Measurements from ENCODE around the gene MS4A4E. TPM values are rescaled to one million over a fixed set of nuclear protein-coding genes. Genes with fewer than 3 reads are reported as not detected.
A peak's percentile ranks its signal among the peaks of the same experiment; 100 is the strongest.
"Not testable (repeated sequence)": the region's sequence is repeated elsewhere in the genome, so short reads cannot be mapped to it uniquely, and the experiment has no call there.

The MS4A4E gene
- total RNA-seq, 1 donor from 2014 or later, result not detected

- no peak overlapping the region for H3K4me3 Mint-ChIP-seq (ENCODE audit: low read depth)
- peaks cover 13% of the 10 kb centered on the region for H3K4me1 Mint-ChIP-seq (ENCODE audit: low read depth)
- no peak for TF ChIP-seq CTCF (IDR thresholded peaks at IDR 0.05; ENCODE audit: unreplicated experiment)
- no peaks in the 10 kb centered on the region for H3K27me3 Mint-ChIP-seq
- peaks cover 15% of the 10 kb centered on the region for H3K9me3 Mint-ChIP-seq (ENCODE audit: low read depth)
- H3K27ac Mint-ChIP-seq, result no peak overlapping the region
- H3K36me3 Mint-ChIP-seq (ENCODE audit: insufficient read depth), result peaks cover 3% of the 10 kb centered on the region
- DNase-seq (ENCODE audit: low spot score, unreplicated experiment), result no peak
Measured at GRCh38 chr11:60194511-60194910, 48.4 kb downstream of the MS4A4E start.

- Mint-ChIP-seq H3K4me3 (ENCODE audit: low read depth) (no peak overlapping the region), H3K9me3 (ENCODE audit: low read depth) (peaks cover 15% of the 10 kb centered on the region), H3K36me3 (ENCODE audit: insufficient read depth) (peaks cover 3% of the 10 kb centered on the region), H3K27me3 (no peaks in the 10 kb centered on the region), H3K27ac (peak overlapping the region; percentile 69), H3K4me1 (ENCODE audit: low read depth) (peaks cover 13% of the 10 kb centered on the region)
- peak; percentile 71 for TF ChIP-seq CTCF (IDR thresholded peaks at IDR 0.05; ENCODE audit: unreplicated experiment)
- DNase-seq (ENCODE audit: low spot score, unreplicated experiment), result peak; percentile 32
Measured at GRCh38 chr11:60193687-60194433, 49.1 kb downstream of the MS4A4E start.

GRCh38 chr11:60192564-60192963 is 50.4 kb downstream of the MS4A4E start:
- DNase-seq (ENCODE audit: low spot score, unreplicated experiment); H3K36me3 Mint-ChIP-seq (ENCODE audit: insufficient read depth); H3K4me3 Mint-ChIP-seq (ENCODE audit: low read depth); H3K27ac Mint-ChIP-seq; H3K27me3 Mint-ChIP-seq: not testable (repeated sequence)
- Mint-ChIP-seq H3K9me3 (ENCODE audit: low read depth) (peaks cover 15% of the 10 kb centered on the region), H3K4me1 (ENCODE audit: low read depth) (peaks cover 13% of the 10 kb centered on the region)

DNA sequence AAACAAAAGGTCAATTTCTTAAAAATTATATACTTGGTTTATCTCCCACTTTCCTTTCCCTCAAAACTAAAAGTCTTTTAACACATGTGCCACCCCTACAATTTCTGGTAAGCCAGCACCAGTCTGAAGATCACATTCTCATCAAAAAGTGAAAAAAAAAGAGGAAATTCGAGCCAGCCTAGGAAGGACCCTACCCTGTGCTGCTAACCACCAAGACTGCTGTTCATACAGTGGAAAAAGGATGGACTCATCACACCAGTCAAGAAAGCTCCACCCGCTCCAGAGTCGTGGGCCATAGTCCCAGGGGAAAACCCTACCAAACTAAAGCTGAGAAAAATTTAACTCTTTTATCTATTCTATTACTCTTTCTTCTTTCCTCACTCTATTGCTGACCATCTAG is 54.5 kb downstream of the MS4A4E start:
- not testable (repeated sequence) for H3K27ac Mint-ChIP-seq; DNase-seq (ENCODE audit: low spot score, unreplicated experiment); H3K4me3 Mint-ChIP-seq (ENCODE audit: low read depth); H3K36me3 Mint-ChIP-seq (ENCODE audit: insufficient read depth); H3K27me3 Mint-ChIP-seq; H3K4me1 Mint-ChIP-seq (ENCODE audit: low read depth)
- peaks cover 22% of the 10 kb centered on the region for H3K9me3 Mint-ChIP-seq (ENCODE audit: low read depth)

- H3K4me3 Mint-ChIP-seq (ENCODE audit: low read depth); DNase-seq (ENCODE audit: low spot score, unreplicated experiment); H3K4me1 Mint-ChIP-seq (ENCODE audit: low read depth); H3K27me3 Mint-ChIP-seq; H3K36me3 Mint-ChIP-seq (ENCODE audit: insufficient read depth); H3K27ac Mint-ChIP-seq: not testable (repeated sequence)
- H3K9me3 Mint-ChIP-seq (ENCODE audit: low read depth), result peaks cover 11% of the 10 kb centered on the region
Measured at GRCh38 chr11:60186128-60186527, 56.8 kb downstream of the MS4A4E start.

- H3K9me3 Mint-ChIP-seq (ENCODE audit: low read depth), result peaks cover 11% of the 10 kb centered on the region
- not testable (repeated sequence) for H3K36me3 Mint-ChIP-seq (ENCODE audit: insufficient read depth); H3K4me3 Mint-ChIP-seq (ENCODE audit: low read depth); H3K4me1 Mint-ChIP-seq (ENCODE audit: low read depth); DNase-seq (ENCODE audit: low spot score, unreplicated experiment); H3K27me3 Mint-ChIP-seq; H3K27ac Mint-ChIP-seq
Measured at GRCh38 chr11:60185512-60185827, 57.5 kb downstream of the MS4A4E start.

GRCh38 chr11:60184824-60185511 is 58.0 kb downstream of the MS4A4E start:
- Mint-ChIP-seq H3K27me3 (no peaks in the 10 kb centered on the region), H3K9me3 (ENCODE audit: low read depth) (peaks cover 11% of the 10 kb centered on the region), H3K36me3 (ENCODE audit: insufficient read depth) (peaks cover 3% of the 10 kb centered on the region), H3K4me1 (ENCODE audit: low read depth) (peaks cover 4% of the 10 kb centered on the region), H3K4me3 (ENCODE audit: low read depth) (no peak overlapping the region), H3K27ac (no peak overlapping the region)
- DNase-seq (ENCODE audit: low spot score, unreplicated experiment), result no peak
- no peak for TF ChIP-seq CTCF (IDR thresholded peaks at IDR 0.05; ENCODE audit: unreplicated experiment)
